Stimulated activated naive CD8-positive, alpha-beta T cell treated with anti-CD3 and anti-CD28 coated beads, Interleukin-15, Interleukin-2, amounts not matched to agents 100 ng/mL and 50 ng/mL, for 24 hours (primary cell): Measurements from ENCODE around the gene AKAP13.

Experiments
- H3K27ac Mint-ChIP-seq: one replicate; pipeline ENCODE4 v1.8.0; 2021; ENCODE audit warnings: mild to moderate bottlenecking, mixed read lengths
- H3K27me3 Mint-ChIP-seq: one replicate; pipeline ENCODE4 v1.8.0; 2021; ENCODE audit warnings: mixed read lengths
- H3K36me3 Mint-ChIP-seq: one replicate; pipeline ENCODE4 v1.8.0; 2021; ENCODE audit warnings: low read depth, mixed read lengths
- H3K4me1 Mint-ChIP-seq: one replicate; pipeline ENCODE4 v1.8.0; 2021; ENCODE audit warnings: low read depth, mixed read lengths
- H3K4me3 Mint-ChIP-seq: one replicate; pipeline ENCODE4 v1.8.0; 2021; ENCODE audit warnings: mild to moderate bottlenecking, mixed read lengths
- H3K9me3 Mint-ChIP-seq: one replicate; pipeline ENCODE4 v1.8.0; 2021; ENCODE audit warnings: mixed read lengths

AKAP13 gene

GRCh38 chr15:85598718-85599398, 218.5 kb downstream of the AKAP13 start:
- H3K4me3 Mint-ChIP-seq: no peak overlapping the region
- no peaks in the 10 kb centered on the region for H3K9me3 Mint-ChIP-seq
- no peaks in the 10 kb centered on the region for H3K27me3 Mint-ChIP-seq
- peaks cover 57% of the 10 kb centered on the region for H3K4me1 Mint-ChIP-seq
- H3K36me3 Mint-ChIP-seq: peaks cover 50% of the 10 kb centered on the region
- H3K27ac Mint-ChIP-seq: no peak overlapping the region

GRCh38 chr15:85600001-85600400, 219.6 kb downstream of the AKAP13 start:
- no peaks in the 10 kb centered on the region for H3K9me3 Mint-ChIP-seq
- no peak overlapping the region for H3K4me3 Mint-ChIP-seq
- H3K27ac Mint-ChIP-seq: no peak overlapping the region
- peaks cover 53% of the 10 kb centered on the region for H3K36me3 Mint-ChIP-seq
- H3K4me1 Mint-ChIP-seq: peaks cover 46% of the 10 kb centered on the region
- no peaks in the 10 kb centered on the region for H3K27me3 Mint-ChIP-seq

- H3K4me3 Mint-ChIP-seq: no peak overlapping the region
- H3K4me1 Mint-ChIP-seq: peaks cover 15% of the 10 kb centered on the region
- H3K27ac Mint-ChIP-seq: no peak overlapping the region
- no peaks in the 10 kb centered on the region for H3K27me3 Mint-ChIP-seq
- H3K36me3 Mint-ChIP-seq: peaks cover 41% of the 10 kb centered on the region
- no peaks in the 10 kb centered on the region for H3K9me3 Mint-ChIP-seq
Observed at GRCh38 chr15:85603160-85603559, 222.8 kb downstream of the AKAP13 start.

- H3K36me3 Mint-ChIP-seq: peaks cover 41% of the 10 kb centered on the region
- no peak overlapping the region for H3K4me3 Mint-ChIP-seq
- H3K27me3 Mint-ChIP-seq: no peaks in the 10 kb centered on the region
- H3K9me3 Mint-ChIP-seq: no peaks in the 10 kb centered on the region
- H3K27ac Mint-ChIP-seq: no peak overlapping the region
- peaks cover 15% of the 10 kb centered on the region for H3K4me1 Mint-ChIP-seq
Observed at GRCh38 chr15:85603703-85604102, 223.3 kb downstream of the AKAP13 start.

GRCh38 chr15:85604194-85604593, 223.8 kb downstream of the AKAP13 start:
- no peaks in the 10 kb centered on the region for H3K9me3 Mint-ChIP-seq
- peaks cover 38% of the 10 kb centered on the region for H3K36me3 Mint-ChIP-seq
- H3K4me3 Mint-ChIP-seq: no peak overlapping the region
- H3K27me3 Mint-ChIP-seq: no peaks in the 10 kb centered on the region
- H3K27ac Mint-ChIP-seq: no peak overlapping the region
- H3K4me1 Mint-ChIP-seq: peaks cover 11% of the 10 kb centered on the region

GRCh38 chr15:85606738-85607137, 226.3 kb downstream of the AKAP13 start:
- H3K27ac Mint-ChIP-seq: peak overlapping the region; percentile 68
- no peaks in the 10 kb centered on the region for H3K9me3 Mint-ChIP-seq
- peaks cover 21% of the 10 kb centered on the region for H3K4me1 Mint-ChIP-seq
- H3K36me3 Mint-ChIP-seq: peaks cover 47% of the 10 kb centered on the region
- no peaks in the 10 kb centered on the region for H3K27me3 Mint-ChIP-seq
- no peak overlapping the region for H3K4me3 Mint-ChIP-seq

GRCh38 chr15:85607141-85607806, 226.9 kb downstream of the AKAP13 start:
- no peaks in the 10 kb centered on the region for H3K27me3 Mint-ChIP-seq
- H3K4me1 Mint-ChIP-seq: peaks cover 25% of the 10 kb centered on the region
- no peaks in the 10 kb centered on the region for H3K9me3 Mint-ChIP-seq
- peaks cover 52% of the 10 kb centered on the region for H3K36me3 Mint-ChIP-seq
- H3K27ac Mint-ChIP-seq: peak overlapping the region; percentile 68
- no peak overlapping the region for H3K4me3 Mint-ChIP-seq

- peaks cover 25% of the 10 kb centered on the region for H3K4me1 Mint-ChIP-seq
- H3K27me3 Mint-ChIP-seq: no peaks in the 10 kb centered on the region
- H3K27ac Mint-ChIP-seq: no peak overlapping the region
- no peak overlapping the region for H3K4me3 Mint-ChIP-seq
- H3K36me3 Mint-ChIP-seq: peaks cover 48% of the 10 kb centered on the region
- H3K9me3 Mint-ChIP-seq: no peaks in the 10 kb centered on the region
Observed at GRCh38 chr15:85607842-85608241, 227.4 kb downstream of the AKAP13 start.

- no peaks in the 10 kb centered on the region for H3K27me3 Mint-ChIP-seq
- H3K4me3 Mint-ChIP-seq: no peak overlapping the region
- H3K9me3 Mint-ChIP-seq: no peaks in the 10 kb centered on the region
- H3K36me3 Mint-ChIP-seq: peaks cover 36% of the 10 kb centered on the region
- peaks cover 19% of the 10 kb centered on the region for H3K4me1 Mint-ChIP-seq
- no peak overlapping the region for H3K27ac Mint-ChIP-seq
Observed at GRCh38 chr15:85609492-85609891, 229.1 kb downstream of the AKAP13 start.

GRCh38 chr15:85611361-85611760, 231.0 kb downstream of the AKAP13 start:
- H3K36me3 Mint-ChIP-seq: peaks cover 27% of the 10 kb centered on the region
- peaks cover 24% of the 10 kb centered on the region for H3K4me1 Mint-ChIP-seq
- H3K27ac Mint-ChIP-seq: peak overlapping the region; percentile 66
- no peak overlapping the region for H3K4me3 Mint-ChIP-seq
- no peaks in the 10 kb centered on the region for H3K27me3 Mint-ChIP-seq
- no peaks in the 10 kb centered on the region for H3K9me3 Mint-ChIP-seq

- Mint-ChIP-seq H3K9me3 (no peaks in the 10 kb centered on the region), H3K27ac (no peak overlapping the region), H3K36me3 (peaks cover 24% of the 10 kb centered on the region), H3K27me3 (no peaks in the 10 kb centered on the region), H3K4me1 (peaks cover 24% of the 10 kb centered on the region), H3K4me3 (no peak overlapping the region)
Observed at GRCh38 chr15:85614059-85614458, 233.7 kb downstream of the AKAP13 start.

GRCh38 chr15:85615930-85616329, 235.5 kb downstream of the AKAP13 start:
- H3K4me3 Mint-ChIP-seq: no peak overlapping the region
- H3K27me3 Mint-ChIP-seq: no peaks in the 10 kb centered on the region
- H3K4me1 Mint-ChIP-seq: peaks cover 20% of the 10 kb centered on the region
- no peaks in the 10 kb centered on the region for H3K9me3 Mint-ChIP-seq
- no peak overlapping the region for H3K27ac Mint-ChIP-seq
- H3K36me3 Mint-ChIP-seq: peaks cover 19% of the 10 kb centered on the region

GRCh38 chr15:85616549-85617110, 236.2 kb downstream of the AKAP13 start:
- Mint-ChIP-seq H3K9me3 (no peaks in the 10 kb centered on the region), H3K27ac (peak overlapping the region; percentile 26), H3K27me3 (no peaks in the 10 kb centered on the region), H3K4me3 (no peak overlapping the region), H3K4me1 (peaks cover 13% of the 10 kb centered on the region), H3K36me3 (peaks cover 12% of the 10 kb centered on the region)

- Mint-ChIP-seq H3K27me3 (no peaks in the 10 kb centered on the region), H3K4me1 (peaks cover 21% of the 10 kb centered on the region), H3K27ac (no peak overlapping the region), H3K4me3 (no peak overlapping the region), H3K36me3 (peaks cover 6% of the 10 kb centered on the region), H3K9me3 (no peaks in the 10 kb centered on the region)
Observed at GRCh38 chr15:85618228-85618505, 237.8 kb downstream of the AKAP13 start.

GRCh38 chr15:85618956-85619491, 238.6 kb downstream of the AKAP13 start:
- no peaks in the 10 kb centered on the region for H3K27me3 Mint-ChIP-seq
- no peak overlapping the region for H3K27ac Mint-ChIP-seq
- no peaks in the 10 kb centered on the region for H3K9me3 Mint-ChIP-seq
- H3K4me3 Mint-ChIP-seq: no peak overlapping the region
- H3K4me1 Mint-ChIP-seq: peaks cover 30% of the 10 kb centered on the region
- H3K36me3 Mint-ChIP-seq: peaks cover 6% of the 10 kb centered on the region
